Measurements from ENCODE around the gene STK16. TPM values are rescaled to one million over a fixed set of nuclear protein-coding genes. Genes with fewer than 3 reads are reported as not detected.

Gene STK16
- total RNA-seq, 1 donor from 2014 or later = 31.0 TPM

DNA sequence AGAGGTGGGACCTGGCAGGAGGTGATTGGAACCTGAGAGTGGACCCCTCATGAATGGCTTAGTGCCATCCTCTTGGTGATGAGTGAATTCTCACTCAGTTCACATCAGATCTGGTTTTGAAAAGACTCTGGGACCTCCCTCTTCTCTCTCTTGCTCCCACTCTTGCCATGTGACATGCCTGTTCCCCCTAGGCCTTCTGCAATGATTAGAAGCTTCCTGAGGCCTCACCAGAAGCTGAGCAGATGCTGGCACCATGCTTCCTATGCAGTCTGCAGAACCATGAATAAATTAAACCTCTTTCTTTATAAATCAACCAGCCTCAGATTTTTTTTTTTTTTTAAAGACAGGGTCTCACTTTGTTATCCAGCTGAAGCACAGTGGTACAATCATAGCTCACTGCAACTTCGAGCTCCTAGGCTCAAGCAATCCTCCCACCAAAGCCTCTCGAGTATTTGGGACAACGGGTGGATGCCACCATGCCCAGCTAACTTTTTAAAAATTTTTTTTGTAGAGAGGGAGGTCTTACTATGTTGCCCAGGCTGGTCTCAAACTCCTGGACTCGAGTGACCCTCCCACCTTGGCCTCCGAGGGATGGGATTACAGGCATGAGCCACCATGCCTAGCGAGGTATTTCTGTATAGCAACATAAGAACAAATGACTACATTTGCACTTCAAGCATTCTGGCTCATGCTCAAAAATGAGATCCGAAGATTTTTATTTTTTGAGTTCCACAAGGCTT, 40.7 kb upstream of the STK16 start:
- POLR2A ChIA-PET = interaction anchor here (1.1 kb wide), 1 partner anchor 28 kb away, joined by 4 read pairs; the partner anchor contains the start of gene CNPPD1
- H3K9me3 Mint-ChIP-seq = no peaks in the 10 kb centered on the region
- peaks cover 17% of the 10 kb centered on the region for H3K36me3 Mint-ChIP-seq (ENCODE audit: low read depth)
- ATAC-seq (ENCODE audit: low read depth) (no peak), DNase-seq (no peak)
- TF ChIP-seq, protein P1, sequence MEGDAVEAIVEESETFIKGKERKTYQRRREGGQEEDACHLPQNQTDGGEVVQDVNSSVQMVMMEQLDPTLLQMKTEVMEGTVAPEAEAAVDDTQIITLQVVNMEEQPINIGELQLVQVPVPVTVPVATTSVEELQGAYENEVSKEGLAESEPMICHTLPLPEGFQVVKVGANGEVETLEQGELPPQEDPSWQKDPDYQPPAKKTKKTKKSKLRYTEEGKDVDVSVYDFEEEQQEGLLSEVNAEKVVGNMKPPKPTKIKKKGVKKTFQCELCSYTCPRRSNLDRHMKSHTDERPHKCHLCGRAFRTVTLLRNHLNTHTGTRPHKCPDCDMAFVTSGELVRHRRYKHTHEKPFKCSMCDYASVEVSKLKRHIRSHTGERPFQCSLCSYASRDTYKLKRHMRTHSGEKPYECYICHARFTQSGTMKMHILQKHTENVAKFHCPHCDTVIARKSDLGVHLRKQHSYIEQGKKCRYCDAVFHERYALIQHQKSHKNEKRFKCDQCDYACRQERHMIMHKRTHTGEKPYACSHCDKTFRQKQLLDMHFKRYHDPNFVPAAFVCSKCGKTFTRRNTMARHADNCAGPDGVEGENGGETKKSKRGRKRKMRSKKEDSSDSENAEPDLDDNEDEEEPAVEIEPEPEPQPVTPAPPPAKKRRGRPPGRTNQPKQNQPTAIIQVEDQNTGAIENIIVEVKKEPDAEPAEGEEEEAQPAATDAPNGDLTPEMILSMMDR (IDR thresholded peaks at IDR 0.05) = no peak
- H3K27me3 Mint-ChIP-seq = no peaks in the 10 kb centered on the region
- CTCF ChIA-PET = no interaction called here
- no peak overlapping the region for H3K4me3 Mint-ChIP-seq
- intact Hi-C loops (cut with micrococcal nuclease) = no loop called here
- no peak overlapping the region for H3K27ac Mint-ChIP-seq
- peaks cover 19% of the 10 kb centered on the region for H3K4me1 Mint-ChIP-seq

DNA sequence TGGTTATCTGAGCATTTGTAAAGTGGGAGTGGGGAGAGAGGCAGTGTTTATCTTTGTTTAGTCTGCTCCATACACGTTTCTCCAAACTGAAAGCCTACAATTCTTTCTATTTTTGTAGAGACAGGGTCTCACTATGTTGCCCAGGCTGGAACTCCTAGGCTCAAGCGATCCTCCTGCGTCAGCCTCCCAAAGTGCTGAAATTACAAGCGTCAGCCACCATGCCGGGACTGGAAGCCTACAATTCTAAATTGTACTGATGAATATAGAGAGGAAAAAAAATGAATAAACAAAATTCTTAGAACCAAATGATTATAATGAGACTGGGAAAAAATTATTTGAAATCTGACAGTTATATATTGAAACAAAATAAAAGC, 40.1 kb upstream of the STK16 start:
- TF ChIP-seq, protein P1 (IDR thresholded peaks at IDR 0.05) = no peak
- H3K4me3 Mint-ChIP-seq = no peak overlapping the region
- H3K27ac Mint-ChIP-seq = peak overlapping the region; percentile 35
- no peaks in the 10 kb centered on the region for H3K27me3 Mint-ChIP-seq
- peaks cover 18% of the 10 kb centered on the region for H3K36me3 Mint-ChIP-seq (ENCODE audit: low read depth)
- ATAC-seq (ENCODE audit: low read depth) (no peak), DNase-seq (no peak)
- ChIA-PET POLR2A (interaction anchor here (0.7 to 5.3 kb wide), 5 partner anchors 28 to 494 kb away, joined by 3 to 98 read pairs (median 21); partner anchors contain the start of genes CNPPD1, DNAJB2, RETREG2 and TUBA4A), CTCF (interaction anchor here (1.1 to 1.9 kb wide), 2 partner anchors 30 to 95 kb away, joined by 5 to 12 read pairs; partner anchors contain the start of gene CNPPD1)
- peaks cover 19% of the 10 kb centered on the region for H3K4me1 Mint-ChIP-seq
- no peaks in the 10 kb centered on the region for H3K9me3 Mint-ChIP-seq
- intact Hi-C loops (cut with micrococcal nuclease) = no loop called here

DNA sequence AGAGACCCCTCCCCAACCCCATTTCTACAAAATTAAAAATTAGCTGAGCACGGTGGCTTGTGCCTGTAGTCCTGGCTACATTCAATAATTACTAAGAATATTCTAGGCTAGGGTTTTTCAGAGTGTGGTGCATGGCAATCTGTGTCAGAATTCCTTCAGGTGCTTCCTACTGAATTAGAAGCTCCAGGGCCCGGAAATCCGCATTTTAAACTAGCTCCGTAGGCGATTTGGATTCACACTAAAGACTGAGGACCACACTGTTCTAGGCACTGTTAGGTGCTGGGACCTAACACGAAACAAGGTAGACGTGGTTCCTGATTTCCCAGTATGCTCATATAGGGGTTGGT, 39.3 kb upstream of the STK16 start:
- Mint-ChIP-seq H3K36me3 (ENCODE audit: low read depth) (peaks cover 20% of the 10 kb centered on the region), H3K4me1 (peaks cover 20% of the 10 kb centered on the region)
- ATAC-seq (ENCODE audit: low read depth) = no peak

GRCh38 chr2:219206328-219207133, 38.7 kb upstream of the STK16 start, which contains the start of gene ZFAND2B:
ZFAND2B (plus strand) TSS chr2:219206782; CDS start chr2:219206988, 206 bp downstream.
- TF ChIP-seq, protein P1 (IDR thresholded peaks at IDR 0.05) = no peak
- DNase-seq (peak; percentile 99), ATAC-seq (ENCODE audit: low read depth) (peak; percentile 93)
- Mint-ChIP-seq H3K9me3 (no peaks in the 10 kb centered on the region), H3K27ac (peak within 1 kb of the TSS; percentile 95), H3K4me3 (peak within 1 kb of the TSS; percentile 88), H3K36me3 (ENCODE audit: low read depth) (peaks cover 20% of the 10 kb centered on the region), H3K27me3 (no peaks in the 10 kb centered on the region), H3K4me1 (peaks cover 25% of the 10 kb centered on the region)
- ChIA-PET CTCF (interaction anchor here (0.6 to 1.9 kb wide), 7 partner anchors 31 to 188 kb away, joined by 3 to 12 read pairs (median 5); partner anchors contain the start of genes CNPPD1, GLB1L and STK16), POLR2A (interaction anchor here (0.6 to 5.3 kb wide), 32 partner anchors 9 to 939 kb away, joined by 3 to 98 read pairs (median 5); partner anchors contain the start of genes ABCB6, ANKZF1, ATG9A and BCS1L)
- intact Hi-C loops (cut with micrococcal nuclease) = loop anchor here (1.0 to 2.0 kb wide), 13 partner anchors 13 to 638 kb away; partner anchors contain the start of genes ANKZF1, ATG9A, CNOT9 and DNAJB2

More for the DNA sequence above, 39.3 kb upstream of the STK16 start:
- H3K27me3 Mint-ChIP-seq = no peaks in the 10 kb centered on the region
- intact Hi-C loops (cut with micrococcal nuclease) = loop anchor here (1.0 to 2.0 kb wide), 13 partner anchors 13 to 637 kb away; partner anchors contain the start of genes ANKZF1, ATG9A, CNOT9 and DNAJB2
- H3K9me3 Mint-ChIP-seq = no peaks in the 10 kb centered on the region
- H3K4me3 Mint-ChIP-seq = peak overlapping the region; percentile 88
- no peak for DNase-seq
- ChIA-PET POLR2A (interaction anchor here (0.6 to 5.3 kb wide), 25 partner anchors 9 to 938 kb away, joined by 3 to 98 read pairs (median 7); partner anchors contain the start of genes ABCB6, ANKZF1, ATG9A and CNPPD1), CTCF (interaction anchor here (0.6 to 1.9 kb wide), 8 partner anchors 31 to 506 kb away, joined by 3 to 12 read pairs (median 5); partner anchors contain the start of genes CNPPD1, GLB1L and STK16)
- TF ChIP-seq, protein P1 (IDR thresholded peaks at IDR 0.05) = no peak
- H3K27ac Mint-ChIP-seq = peak overlapping the region; percentile 95
